MM.1S (cell line): Measurements from ENCODE around the gene PHF11.

Experiments
- CTCF ChIP-seq: fragments of 300-600 bp; sonication (generic); IDR thresholded peaks from 2 replicates; pipeline ENCODE4 v1.5.1; 2016; ENCODE audit warnings: antibody characterized with exemption, low read length, mixed read lengths
- EZH2 ChIP-seq: fragments of 300-600 bp; sonication (generic); optimal IDR thresholded peaks from 2 replicates; pipeline ENCODE3; 2017; ENCODE audit warnings: low read depth, mild to moderate bottlenecking, antibody characterized with exemption, low read length, mixed read lengths
- EZH2phosphoT487 ChIP-seq: fragments of 300-600 bp; sonication (generic); IDR thresholded peaks from 2 replicates; pipeline ENCODE4 v1.6.1; 2018; ENCODE audit warnings: antibody characterized with exemption, low read length

GRCh38 chr13:49466292-49466838 is 29.4 kb upstream of the PHF11 start:
- no peak for TF ChIP-seq CTCF
- no peak for TF ChIP-seq EZH2
- no peak for TF ChIP-seq EZH2phosphoT487
